CD4-positive, alpha-beta T cell treated with Interleukin-4 for 1 hour (primary cell): ENCODE measurements around the gene RFNG.

Source experiments
- DNase-seq, 2 donors: peaks; one replicate each; pipeline ENCODE4 v3.0.0-alpha.2; 2020 to 2022

Gene RFNG

DNA sequence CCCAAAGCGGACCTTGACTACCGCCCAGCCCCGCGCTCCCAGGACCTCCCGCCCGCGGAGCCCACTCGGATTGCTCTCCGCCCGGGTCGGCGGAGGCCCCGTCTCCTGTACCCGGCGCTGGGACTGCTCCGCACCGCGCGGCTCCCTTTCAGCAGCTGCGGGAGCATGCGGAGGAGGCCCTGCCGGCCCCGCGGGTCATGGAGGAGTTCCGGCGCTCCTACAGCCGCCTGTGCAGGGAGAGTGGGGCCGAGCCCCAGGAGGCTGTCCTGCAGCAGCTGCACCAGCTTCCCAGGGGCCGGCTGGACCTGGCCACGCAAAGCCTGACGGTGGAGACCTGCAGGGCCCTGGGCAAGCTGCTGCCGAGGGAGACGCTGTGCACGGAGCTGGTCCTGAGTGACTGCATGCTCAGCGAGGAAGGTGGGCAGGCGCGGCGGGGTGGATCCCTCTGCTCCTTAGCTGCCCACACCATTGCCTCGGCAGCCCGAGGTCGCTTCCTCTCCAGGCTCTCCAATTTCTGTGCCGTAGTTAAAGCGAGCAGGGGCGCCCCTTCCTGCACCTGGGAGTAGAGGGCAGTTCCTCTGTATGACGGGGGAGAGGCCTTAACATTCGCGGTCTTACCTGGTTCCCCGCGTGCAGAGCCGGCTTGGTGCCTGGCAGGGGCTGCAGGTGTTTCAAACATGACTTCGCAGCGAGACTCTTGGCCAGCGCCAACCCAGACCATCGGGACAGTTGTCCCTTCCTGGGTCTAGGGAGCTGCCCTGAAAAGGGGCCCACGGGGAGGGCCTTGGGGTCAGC is 28.0 kb downstream of the RFNG start:
- peak in 1 of 2 donors; percentile 4 for DNase-seq

DNA sequence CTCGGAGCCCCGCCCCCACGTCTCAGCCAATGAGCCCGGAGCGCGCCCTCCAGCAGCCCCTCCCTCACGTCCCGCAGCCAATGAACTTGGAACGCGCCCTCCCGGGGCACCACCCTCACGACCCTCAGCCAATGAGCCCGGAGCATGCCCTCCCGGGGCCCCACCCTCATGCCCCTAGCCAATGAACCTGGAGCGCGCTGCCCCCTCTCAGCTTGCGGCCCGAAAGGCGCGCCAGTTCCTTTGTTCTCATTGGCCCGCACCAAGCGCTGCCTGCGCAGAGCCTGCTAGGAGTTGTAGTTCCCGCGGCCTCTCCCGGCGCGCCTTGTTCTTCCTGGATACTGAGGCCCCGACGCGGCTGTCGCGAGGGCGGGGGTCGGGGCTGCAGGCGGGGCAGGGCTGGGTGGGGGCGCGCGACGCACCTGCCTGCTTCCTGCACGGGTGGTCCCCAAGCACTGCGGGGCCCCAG is 28.6 kb downstream of the RFNG start, which contains the start of gene LRRC45:
Gene LRRC45, plus strand, starts transcription at position 325 of the 466 bp plus-strand sequence. CDS start 339 bp downstream, outside the sequence.
- DNase-seq: peak; percentile 100

DNA sequence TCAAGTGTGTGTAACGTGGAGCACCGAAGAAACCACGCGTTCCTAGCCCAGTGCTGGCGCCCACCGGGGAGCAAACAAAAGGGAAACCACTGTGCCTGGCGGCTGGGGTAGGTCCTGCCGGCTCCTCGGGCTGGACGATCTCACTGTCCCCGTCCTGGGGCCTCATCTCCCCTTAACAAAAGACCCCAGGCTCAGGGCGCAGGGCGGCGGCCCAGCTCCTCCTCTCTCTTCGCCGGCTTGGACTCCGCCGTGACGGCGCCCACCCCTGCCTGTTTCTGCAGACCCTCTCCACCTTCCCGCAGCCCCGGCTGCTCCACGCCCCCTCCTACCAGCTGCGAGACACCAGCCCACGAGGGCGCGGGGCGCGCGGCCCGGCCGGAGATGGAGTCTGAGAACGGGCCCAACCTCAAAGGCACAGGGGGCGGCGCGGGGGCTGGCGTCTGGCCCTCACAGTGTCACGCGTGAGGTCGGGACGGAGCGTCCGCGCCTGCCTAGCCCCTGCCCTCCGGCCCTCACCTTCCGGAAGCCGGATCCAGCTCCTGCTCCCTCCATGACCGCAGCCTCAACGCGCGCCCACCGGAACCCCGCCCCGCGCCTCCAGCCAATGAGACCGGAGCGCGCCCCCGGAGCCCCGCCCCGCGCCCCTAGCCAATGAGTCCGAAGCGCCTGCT is 29.2 kb downstream of the RFNG start, which contains the start of gene CENPX:
Gene CENPX, minus strand, starts transcription at position 569 of the 671 bp plus-strand sequence. Its CDS starts 17 bp downstream, at position 552.
- no peak for DNase-seq

DNA sequence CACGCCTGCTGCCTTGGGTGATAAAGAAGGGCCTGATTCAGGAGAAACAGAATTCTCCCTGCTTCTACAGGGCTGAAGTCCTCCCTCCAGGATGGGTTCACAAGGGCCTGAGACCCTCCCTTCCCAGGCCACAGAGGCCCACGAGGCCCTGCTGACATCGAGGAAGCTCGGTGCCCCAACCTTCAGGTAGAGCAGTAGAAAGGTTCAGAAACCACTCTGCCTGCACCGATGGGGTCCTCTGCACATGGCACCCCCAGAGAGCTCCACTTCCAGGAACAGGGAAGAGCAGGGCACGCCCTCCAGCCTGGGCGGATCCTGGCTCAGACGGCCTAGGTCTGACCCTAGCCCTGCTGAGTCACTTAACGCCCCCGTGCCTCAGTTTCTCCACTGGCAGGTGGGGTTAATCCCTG is 29.7 kb downstream of the RFNG start:
- DNase-seq: no peak

DNA sequence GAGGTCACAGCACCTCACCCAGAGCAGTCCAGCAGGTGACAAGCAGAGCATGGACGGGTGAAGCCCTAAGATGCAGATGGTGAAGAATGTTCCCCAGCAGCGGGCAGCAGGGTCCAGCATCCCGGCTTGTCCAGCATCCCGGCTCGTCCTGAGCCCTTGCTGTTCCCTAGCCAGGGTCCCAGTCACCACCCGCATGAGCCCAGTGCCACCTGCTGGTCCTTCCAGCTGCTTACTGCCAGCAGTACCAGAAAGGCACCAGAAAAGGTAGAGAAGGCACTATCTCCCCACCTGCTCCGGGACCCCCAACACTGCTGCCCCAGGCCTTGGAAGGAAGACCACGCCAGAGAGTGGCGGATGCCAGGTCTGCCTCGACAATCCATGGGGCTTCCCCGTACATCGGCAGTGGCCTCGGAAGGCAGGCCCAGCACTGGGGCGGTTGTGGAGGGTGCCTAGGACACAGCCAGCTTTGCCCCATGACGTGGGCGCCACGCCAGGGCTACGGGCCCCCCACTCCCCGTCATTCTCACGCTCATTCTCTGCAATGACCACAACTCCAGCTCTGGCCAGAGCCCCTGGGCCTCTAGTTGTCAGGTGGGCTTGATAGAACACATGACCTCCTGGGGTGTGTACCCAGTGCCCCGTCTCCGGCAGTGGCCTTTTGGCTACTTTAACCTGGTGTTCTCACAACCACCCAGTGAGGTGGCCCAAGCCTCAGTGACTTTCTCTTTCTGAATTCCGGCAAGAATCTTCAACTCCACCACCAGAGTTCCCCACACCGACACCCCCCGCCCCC is 30.3 kb downstream of the RFNG start:
- DNase-seq: peak; percentile 63 to 67

DNA sequence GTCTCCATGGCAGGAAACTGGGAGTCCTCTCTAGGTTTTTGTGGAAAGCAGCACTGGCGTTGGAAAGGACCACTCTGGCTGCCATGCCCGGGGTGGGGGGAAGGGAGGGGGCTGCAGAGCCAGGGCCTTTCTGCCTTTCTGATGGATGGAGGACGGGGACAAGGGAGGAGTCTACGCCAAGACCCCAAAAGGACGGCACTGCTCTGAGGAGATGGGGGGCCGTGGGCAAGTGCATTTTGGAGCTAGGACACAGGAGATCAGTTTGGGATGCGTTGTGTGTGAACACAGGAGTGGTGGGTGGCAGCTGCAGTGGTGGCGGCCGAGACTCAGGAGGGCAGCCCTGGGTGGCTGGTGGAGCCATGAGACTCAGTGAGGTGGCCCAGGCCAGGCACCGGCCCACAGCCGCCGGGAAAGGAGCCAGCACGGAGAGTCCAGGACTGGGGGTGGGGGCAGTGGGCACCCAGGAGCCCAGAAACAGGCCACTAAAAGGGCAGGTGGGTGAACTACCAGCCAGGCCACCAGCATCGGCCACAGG is 31.0 kb downstream of the RFNG start:
- DNase-seq: no peak

DNA sequence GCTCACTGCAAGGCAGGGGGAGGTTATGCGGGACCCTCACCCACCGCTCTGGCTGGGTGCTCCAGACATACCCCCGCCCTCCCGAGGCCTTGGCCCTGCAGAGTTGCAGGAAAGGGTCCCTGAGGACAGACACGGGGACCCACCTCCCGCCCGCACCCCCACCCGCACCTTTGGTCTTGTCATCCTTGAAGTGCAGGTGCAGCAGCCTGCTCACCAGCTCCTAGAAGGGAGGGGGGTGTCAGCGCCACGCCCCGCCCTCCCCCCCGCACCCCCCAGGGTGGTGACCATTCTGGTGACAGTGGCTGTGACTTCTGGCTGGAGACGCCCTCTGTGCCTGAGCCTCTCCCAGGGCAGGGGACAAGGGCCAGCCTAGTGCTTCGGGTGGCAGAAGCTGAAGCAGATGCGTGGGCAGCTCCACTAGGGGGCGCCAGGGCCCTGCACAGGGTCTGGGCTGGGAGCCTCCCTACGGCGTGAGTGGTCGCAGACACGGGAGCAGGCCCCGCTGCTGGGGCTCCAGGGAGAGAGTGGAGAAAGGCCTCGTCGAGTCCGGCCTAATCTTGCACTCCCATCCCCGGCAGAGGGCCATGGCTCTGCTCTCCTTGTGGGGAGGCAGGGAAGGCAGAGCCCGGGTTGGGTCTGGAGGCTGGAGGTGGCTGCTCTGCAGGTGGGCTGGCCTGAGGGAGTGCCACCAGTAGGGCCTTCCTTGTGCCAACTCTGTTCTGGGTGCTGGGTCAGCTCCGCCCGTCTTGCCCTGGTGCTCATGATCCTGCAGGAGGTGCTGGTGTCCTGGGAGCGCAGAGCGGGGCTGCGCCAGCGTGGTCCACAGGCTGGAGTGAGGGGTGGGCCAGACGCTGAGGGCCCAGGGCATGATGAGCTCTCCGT is 31.7 kb downstream of the RFNG start:
- DNase-seq: peak; percentile 57

DNA sequence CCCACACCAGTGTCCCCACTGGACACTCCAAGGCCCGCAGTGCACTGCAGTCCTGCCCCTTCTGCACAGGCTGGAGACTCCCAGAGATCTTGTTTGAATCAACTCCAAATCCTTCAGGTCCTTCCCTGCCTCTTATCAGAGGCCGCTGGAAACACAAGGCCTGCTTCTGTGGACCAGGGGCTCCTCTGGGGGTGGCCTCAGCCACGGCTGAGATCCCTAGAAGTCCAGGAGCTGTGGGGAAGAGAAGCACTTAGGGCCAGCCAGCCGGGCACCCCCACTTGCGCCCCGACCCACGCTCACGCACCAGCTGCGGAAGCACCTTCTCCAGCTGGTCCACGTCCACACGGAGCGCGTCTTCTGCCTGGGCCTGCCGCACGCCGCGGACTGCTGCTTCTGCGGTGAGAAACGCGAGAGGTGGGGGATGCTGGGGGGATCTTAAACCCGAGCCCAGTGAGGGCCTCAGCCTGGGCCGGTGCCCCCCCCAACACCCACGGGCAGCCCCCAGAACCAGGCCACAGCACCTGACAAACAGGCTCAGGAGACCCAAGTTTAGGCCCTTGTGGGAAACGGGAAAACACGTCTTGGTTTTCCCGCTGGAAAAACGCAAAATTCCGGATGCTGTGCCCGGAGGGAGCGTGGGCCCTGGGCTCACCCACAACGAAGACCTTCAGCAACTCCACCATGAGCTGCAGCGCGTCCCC is 32.5 kb downstream of the RFNG start:
- no peak for DNase-seq

DNA sequence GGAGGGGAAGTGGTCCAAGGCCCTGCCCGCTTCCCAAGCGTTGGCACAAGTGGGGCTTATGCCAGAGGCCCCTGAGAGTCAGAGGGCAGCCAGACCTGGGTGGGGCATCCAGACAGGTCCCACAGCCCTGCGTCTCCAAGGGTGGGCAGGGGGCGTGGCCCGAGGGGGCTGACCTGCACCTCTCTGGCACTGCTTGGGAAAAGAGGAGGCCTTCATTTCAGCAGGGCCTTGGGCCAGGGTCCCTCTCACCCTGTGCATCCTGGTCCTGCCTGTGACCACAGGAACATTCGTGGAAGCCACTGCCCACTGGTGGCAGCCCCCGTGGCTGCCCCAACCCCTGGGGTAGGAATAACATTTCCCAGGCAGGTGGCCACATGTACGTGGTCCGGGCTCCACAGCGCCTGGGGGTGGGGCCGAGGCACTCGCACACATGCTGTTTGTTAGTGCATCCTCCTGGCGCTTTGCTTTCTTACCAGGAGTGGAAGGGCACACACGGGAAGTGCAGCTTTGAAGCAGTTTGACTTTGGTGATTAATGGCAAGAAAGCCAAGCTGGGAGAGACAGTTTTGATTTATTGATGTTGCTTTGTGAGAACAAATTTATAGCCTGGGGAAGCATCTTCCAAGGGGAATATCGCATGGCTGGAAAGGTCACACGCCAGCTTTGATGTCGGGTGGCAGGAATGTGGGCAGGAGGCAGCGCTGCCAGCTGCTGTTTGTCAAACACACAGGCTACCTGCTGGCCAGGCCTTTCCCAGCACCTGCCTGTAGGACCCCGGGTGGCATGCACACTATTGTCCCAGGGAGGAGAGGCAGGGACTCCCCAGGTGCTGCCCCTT is 33.2 kb downstream of the RFNG start:
- DNase-seq: no peak

DNA sequence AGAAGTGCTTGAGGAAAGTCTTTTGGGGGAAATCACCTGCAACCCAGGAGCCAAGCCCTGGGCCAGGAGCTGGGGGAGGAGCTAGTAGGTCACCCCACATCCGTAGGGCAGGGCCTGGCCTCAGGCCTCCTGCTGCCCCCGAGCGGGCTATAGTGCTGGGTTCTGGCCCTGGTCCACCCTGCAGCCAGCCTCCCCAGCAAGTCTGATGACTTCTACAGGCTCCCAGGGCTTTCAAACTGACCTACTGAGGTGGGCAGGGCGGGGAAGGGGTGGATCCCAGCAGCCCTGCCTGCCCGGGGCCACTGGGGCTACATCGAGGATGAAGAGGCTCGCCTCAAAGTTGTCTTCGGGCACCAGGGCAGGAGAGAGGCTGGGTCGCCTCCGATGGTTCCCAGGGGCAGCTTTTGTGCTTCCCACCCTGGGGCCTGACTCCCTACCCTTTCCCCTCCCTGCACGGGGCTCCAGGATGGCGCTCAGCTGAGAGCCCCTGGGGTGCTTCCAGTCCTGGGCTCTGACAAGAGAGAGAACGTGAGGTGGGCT is 33.9 kb downstream of the RFNG start:
- DNase-seq: no peak

DNA sequence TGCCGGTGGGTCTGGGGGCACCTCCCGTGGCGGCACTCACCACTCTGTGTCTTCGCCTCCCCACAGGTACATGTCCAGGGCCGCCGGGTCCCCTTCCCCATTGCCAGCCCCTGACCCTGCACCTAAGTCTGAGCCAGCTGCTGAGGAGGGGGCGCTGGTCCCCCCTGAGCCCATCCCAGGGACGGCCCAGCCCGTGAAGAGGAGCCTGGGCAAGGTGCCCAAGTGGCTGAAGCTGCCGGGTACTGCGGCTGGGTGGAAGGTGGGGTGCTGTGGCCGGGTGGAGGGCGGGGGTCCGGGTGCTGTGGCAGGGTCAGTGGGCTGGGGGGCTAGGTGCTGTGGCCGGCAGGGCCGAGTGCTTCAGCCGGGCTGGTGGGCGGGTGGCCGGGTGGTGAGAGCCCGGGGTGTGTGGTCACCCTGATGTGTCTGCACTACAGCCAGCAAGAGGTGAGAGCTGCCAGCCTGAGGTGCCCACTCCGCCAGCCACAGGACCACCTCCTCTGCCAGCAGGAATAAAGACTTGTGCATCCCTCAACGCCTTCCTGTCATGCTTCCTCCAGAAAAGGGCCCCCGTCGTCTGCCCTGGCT is 34.6 kb downstream of the RFNG start:
- DNase-seq: no peak

DNA sequence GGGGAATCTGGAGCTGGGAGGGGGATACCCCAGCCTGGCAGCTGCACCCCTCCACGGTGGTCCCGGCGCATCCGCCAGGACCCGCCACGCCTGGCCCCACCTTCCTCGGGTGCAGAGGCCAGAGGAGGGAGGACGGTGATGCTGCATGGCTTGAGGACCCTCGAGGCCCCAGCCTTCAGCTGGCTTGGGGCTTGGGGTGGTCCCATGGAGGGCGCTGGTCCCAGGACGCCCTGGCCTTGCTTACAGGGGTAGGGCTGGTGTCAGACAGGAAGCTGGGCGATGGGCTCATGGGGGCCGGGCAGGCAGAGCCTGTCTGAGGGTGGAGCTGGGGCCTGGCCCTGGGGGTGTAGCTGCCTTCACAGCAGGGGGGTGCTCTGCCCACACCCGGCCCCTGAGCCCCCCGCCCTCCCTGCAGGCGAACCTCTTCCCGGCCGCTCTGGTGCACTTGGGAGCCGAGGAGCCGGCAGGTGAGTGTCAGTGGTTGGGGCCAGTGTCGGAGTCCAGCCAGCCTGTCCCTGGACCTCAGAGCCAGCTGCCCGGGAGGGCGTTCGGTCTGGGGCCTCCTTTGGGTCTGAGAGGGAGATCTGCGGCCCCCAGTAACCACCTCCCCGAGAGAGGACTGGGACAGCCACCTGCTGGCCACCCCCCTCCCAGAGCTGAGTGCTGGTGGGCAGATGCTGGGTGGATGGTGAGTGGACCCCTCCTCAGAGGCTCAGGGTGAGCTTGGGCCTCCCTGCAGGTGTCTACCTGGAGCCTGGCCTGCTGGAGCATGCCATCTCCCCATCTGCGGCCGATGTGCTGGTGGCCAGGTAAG is 35.3 kb downstream of the RFNG start:
- DNase-seq: no peak

DNA sequence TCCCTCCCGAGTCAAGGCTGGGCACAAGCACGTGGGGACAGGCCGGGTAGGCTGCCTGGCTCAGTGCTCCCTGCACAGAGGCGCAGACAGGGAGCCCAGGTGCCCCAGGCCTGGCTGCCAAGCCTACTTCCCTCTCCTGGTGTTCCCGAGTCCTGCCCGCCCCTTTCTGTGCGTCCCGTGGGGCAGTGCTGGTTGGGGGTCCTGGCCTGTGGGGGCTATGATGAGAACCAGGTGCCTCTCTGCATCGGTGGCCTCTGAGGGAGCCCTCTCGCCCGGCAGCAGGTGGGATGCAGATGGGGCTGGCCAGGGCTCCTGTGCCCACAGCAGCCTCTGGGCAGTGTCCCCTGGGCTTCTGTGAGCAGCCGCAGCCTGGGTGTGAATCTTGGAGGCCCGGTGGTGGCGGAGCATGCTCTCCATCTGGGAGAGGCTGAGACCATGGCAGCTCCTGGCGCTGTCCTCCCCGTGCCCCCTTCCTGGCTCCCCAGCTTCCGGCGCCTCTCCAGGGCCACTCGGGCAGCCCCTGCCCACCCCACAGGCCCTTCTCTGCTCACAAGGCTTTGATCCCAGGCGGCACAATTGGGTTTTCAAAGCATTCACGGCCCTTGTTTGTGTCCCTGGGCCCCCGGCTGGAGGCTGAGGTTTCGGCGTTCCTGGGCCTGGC is 36.2 kb downstream of the RFNG start:
- DNase-seq: no peak

DNA sequence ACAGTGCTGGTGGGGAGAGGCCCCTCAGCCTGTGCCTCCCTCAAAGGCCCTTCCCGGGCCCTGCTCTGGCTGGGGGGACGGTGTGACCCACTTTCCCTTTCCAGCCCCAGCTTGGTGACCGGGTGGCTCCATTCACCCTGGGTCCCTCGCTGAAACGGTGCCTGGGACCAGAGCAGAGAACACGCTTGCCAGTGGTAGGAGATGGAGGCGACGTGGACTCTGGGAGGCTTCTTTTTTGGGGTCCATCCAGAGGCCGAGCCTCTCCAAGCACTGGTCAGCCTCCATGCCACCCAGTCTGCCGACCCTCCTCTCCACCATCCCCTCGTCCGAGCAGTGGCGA is 36.7 kb downstream of the RFNG start:
- no peak for DNase-seq

DNA sequence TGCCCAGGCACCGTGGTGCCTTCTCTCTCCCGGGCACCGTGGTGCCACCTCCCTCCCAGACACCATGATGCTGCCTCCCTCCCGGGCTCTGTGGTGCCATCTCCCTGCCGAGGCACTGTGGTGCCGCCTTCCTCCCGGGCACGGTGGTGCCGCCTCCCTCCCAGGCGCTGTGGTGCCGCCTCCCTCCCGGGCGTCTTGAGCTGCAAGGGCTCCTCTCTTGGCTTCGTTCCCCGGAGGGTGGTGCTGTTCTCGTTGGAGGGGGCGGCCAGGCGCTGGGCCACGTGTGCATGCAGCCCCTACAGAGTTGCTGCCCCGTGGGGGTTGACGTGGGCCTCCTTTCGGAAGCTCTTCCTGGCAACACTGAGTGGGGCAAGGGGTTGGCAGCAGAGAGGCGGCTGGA is 37.2 kb downstream of the RFNG start:
- no peak for DNase-seq

DNA sequence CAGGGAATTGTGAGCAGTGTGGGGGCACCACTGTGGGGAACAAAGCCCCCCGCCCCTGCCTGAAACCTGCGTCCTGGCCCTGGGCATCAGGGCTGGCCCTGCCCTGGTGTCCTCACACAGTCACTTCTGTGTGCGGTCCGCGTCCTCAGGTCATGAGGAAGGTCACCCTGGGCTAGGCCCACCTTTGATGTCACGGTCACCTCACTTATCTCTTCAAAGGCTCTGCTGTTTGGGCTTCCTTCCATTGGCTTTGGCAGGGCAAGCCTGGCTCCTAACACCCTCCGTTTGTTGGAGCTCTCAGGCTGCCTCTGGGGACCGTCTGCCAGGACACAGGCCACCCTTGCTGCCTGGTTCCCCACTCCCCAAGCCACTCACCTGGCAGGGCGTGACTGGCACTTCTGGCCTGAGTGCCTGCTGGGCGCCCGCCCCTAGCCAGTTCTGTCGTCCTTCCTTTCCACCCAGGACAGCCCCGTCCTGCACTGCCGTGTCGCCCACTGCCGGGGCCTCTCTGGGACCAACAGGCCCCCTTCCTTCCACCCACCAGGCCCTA is 37.8 kb downstream of the RFNG start:
- no peak for DNase-seq

DNA sequence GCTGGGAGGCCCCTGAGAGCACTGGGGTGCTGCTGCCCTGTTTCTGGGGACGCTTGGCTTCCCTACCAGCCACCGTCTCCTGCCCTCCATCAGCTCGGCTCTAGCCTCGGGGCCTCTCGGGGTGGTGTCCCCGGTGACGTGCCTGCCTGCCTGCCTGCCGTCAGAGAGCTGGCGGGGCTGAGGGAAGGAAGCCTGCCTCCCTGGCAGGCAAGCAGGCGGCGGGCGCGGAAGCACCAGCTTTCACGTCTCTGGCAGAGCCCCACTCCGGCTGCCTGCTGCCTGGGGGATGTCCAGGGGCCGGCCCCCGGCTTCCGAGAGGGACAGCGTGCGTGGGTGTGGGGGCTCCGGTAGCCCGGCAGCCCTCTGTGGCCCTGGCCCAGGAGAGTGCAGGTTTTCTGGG is 38.3 kb downstream of the RFNG start:
- no peak for DNase-seq
